ENCODE results near the gene CDKN2AIP.

The CDKN2AIP gene

DNA sequence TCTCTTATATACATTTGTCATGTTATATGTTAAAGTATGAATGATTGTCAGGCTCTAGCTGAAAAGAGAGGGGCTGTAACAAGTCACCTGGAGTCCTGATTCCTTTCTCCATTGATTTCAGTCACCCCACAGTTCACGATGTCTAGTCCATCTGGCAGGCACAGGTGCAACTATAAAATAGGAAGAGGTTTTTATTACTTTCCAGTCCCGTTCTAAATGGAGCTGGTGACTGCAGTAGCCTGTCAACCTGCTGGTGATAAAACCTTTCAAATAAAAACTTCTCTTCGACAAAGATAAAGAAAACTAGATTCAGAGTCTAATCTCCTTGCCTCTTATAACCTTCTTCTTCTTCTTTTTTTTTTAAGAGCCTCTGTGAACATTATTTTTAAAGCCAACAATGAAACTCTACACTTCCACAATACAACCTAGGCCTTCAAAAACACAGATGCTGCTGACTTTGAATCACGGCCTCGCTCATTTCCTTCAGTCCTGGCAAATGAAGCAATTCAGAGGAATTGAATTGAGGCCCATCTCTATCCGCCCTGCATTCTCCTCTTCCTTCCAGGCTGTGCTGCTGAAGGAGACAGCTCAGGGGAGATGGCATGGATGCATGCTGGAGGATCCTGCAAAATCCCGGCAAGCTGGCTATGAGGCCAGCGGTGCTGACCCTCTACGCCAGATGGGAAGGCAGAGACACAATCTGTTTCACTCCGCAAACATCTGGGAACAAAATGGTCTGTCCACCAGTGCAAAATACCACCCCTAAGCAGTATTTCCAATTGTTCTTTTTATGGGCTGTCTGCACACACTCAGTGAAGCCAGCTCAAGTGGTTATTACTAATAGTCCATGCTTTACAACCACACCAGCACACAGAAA, 27.3 kb upstream of the CDKN2AIP start:
- no peaks in the 10 kb centered on the region for H3K27me3 ChIP-seq (ENCODE audit: low read length)
- H3K4me2 ChIP-seq (ENCODE audit: low read depth, low read length, poor library complexity, severe bottlenecking): no peak overlapping the region
- H4K20me1 ChIP-seq (ENCODE audit: low read depth, low read length): no peaks in the 10 kb centered on the region
- H3K9me2 ChIP-seq (replicated peaks; ENCODE audit: insufficient read depth, low read length): no peaks in the 10 kb centered on the region
- no peak overlapping the region for H3K27ac ChIP-seq (ENCODE audit: low read depth, low read length)
- H2AFZ ChIP-seq (ENCODE audit: low read depth, low read length, severe bottlenecking): no peak overlapping the region
- no peak overlapping the region for H3K9ac ChIP-seq (ENCODE audit: low read length)
- H3K79me2 ChIP-seq (ENCODE audit: insufficient read depth, low read length): no peaks in the 10 kb centered on the region
- no peak overlapping the region for H3K4me3 ChIP-seq (ENCODE audit: insufficient read depth, low read length, poor library complexity, severe bottlenecking)
- TF ChIP-seq EZH2phosphoT487 (conservative IDR thresholded peaks at IDR 0.05; ENCODE audit: low read length): no peak
- TF ChIP-seq, protein P1, sequence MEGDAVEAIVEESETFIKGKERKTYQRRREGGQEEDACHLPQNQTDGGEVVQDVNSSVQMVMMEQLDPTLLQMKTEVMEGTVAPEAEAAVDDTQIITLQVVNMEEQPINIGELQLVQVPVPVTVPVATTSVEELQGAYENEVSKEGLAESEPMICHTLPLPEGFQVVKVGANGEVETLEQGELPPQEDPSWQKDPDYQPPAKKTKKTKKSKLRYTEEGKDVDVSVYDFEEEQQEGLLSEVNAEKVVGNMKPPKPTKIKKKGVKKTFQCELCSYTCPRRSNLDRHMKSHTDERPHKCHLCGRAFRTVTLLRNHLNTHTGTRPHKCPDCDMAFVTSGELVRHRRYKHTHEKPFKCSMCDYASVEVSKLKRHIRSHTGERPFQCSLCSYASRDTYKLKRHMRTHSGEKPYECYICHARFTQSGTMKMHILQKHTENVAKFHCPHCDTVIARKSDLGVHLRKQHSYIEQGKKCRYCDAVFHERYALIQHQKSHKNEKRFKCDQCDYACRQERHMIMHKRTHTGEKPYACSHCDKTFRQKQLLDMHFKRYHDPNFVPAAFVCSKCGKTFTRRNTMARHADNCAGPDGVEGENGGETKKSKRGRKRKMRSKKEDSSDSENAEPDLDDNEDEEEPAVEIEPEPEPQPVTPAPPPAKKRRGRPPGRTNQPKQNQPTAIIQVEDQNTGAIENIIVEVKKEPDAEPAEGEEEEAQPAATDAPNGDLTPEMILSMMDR (IDR thresholded peaks at IDR 0.05; ENCODE audit: insufficient read depth, low read length, poor library complexity, severe bottlenecking): no peak
- no peaks in the 10 kb centered on the region for H3F3A ChIP-seq (ENCODE audit: insufficient read depth)
- H3K9me3 ChIP-seq (ENCODE audit: insufficient read depth, low read length): no peaks in the 10 kb centered on the region
- H3K36me3 ChIP-seq (ENCODE audit: low read length): no peaks in the 10 kb centered on the region

DNA sequence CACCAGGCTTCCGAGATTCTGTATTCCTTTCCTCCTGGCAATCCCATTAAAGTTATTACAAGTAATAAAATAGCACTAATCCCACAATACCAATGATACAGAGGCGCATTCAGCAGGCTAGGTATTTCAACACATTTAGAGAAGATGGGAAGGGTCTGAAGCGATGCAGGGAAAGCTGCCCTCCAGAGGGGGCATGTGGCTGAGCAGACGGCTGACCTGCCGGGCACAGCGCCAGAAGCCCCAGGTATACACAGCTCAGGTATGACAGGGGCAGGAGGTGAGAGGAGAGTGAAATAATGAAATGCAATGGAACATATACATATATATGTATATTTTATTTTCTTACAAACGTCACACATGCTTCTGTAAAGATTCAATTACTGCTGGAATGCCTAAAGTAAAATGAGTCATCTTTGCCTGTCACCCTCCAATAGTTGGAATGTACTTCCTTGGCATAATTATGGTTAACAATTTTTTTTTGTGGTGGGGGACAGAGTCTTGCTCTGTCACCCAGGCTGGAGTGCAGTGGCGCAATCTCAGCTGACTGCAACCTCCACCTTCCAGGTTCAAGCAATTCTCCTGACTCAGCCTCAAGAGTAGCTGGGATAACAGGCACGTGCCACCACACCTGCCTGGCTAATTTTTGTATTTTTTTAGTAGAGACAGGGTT, 21.3 kb upstream of the CDKN2AIP start:
- Histone ChIP-seq H3F3A (ENCODE audit: insufficient read depth) (no peaks in the 10 kb centered on the region), H2AFZ (ENCODE audit: low read depth, low read length, severe bottlenecking) (no peak overlapping the region), H4K20me1 (ENCODE audit: low read depth, low read length) (no peaks in the 10 kb centered on the region), H3K27ac (ENCODE audit: low read depth, low read length) (no peak overlapping the region), H3K27me3 (ENCODE audit: low read length) (no peaks in the 10 kb centered on the region), H3K9me2 (replicated peaks; ENCODE audit: insufficient read depth, low read length) (no peaks in the 10 kb centered on the region), H3K36me3 (ENCODE audit: low read length) (no peaks in the 10 kb centered on the region), H3K4me2 (ENCODE audit: low read depth, low read length, poor library complexity, severe bottlenecking) (no peak overlapping the region), H3K9me3 (ENCODE audit: insufficient read depth, low read length) (no peaks in the 10 kb centered on the region), H3K9ac (ENCODE audit: low read length) (no peak overlapping the region), H3K4me3 (ENCODE audit: insufficient read depth, low read length, poor library complexity, severe bottlenecking) (no peak overlapping the region), H3K79me2 (ENCODE audit: insufficient read depth, low read length) (no peaks in the 10 kb centered on the region)
- TF ChIP-seq EZH2phosphoT487 (conservative IDR thresholded peaks at IDR 0.05; ENCODE audit: low read length): no peak
- TF ChIP-seq, protein P1 (IDR thresholded peaks at IDR 0.05; ENCODE audit: insufficient read depth, low read length, poor library complexity, severe bottlenecking): no peak

DNA sequence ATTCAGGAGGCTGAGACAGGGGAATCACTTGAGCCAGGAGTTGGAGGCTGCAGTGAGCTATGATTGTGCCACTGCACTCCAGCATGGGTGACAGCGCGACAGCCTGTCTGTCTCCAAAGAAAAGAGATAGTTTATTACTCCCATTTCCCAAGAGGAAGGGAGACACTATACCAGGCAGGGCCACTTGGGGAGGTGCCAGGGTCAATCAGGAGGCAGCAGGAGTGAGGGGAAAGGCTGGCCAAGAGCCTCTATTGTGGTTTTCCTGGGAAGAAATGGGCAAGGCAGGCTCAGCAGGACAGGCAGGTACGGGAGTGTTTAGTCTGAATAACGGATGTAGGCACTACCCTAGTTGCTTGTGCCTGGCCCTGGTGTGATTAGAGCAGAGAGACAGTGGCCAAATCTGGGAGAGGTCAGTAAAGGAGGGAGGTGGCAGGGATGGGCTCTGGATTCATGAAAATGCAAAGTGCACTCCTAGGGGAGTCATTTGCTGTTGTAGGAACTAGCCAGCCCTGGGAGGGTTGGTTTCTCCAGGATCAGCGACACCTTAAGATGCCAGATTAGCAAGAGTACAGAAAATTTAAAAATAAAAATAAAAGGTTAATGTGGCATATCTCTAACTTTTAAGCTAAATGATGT, 20.2 kb upstream of the CDKN2AIP start:
- no peaks in the 10 kb centered on the region for H3F3A ChIP-seq (ENCODE audit: insufficient read depth)
- TF ChIP-seq, protein P1 (IDR thresholded peaks at IDR 0.05; ENCODE audit: insufficient read depth, low read length, poor library complexity, severe bottlenecking): no peak
- no peak for TF ChIP-seq EZH2phosphoT487 (conservative IDR thresholded peaks at IDR 0.05; ENCODE audit: low read length)
- H3K9me3 ChIP-seq (ENCODE audit: insufficient read depth, low read length): no peaks in the 10 kb centered on the region
- H3K27me3 ChIP-seq (ENCODE audit: low read length): no peaks in the 10 kb centered on the region
- H3K36me3 ChIP-seq (ENCODE audit: low read length): no peaks in the 10 kb centered on the region
- no peak overlapping the region for H3K4me2 ChIP-seq (ENCODE audit: low read depth, low read length, poor library complexity, severe bottlenecking)
- H4K20me1 ChIP-seq (ENCODE audit: low read depth, low read length): no peaks in the 10 kb centered on the region
- no peak overlapping the region for H2AFZ ChIP-seq (ENCODE audit: low read depth, low read length, severe bottlenecking)
- no peaks in the 10 kb centered on the region for H3K9me2 ChIP-seq (replicated peaks; ENCODE audit: insufficient read depth, low read length)
- no peak overlapping the region for H3K4me3 ChIP-seq (ENCODE audit: insufficient read depth, low read length, poor library complexity, severe bottlenecking)
- no peak overlapping the region for H3K9ac ChIP-seq (ENCODE audit: low read length)
- H3K79me2 ChIP-seq (ENCODE audit: insufficient read depth, low read length): no peaks in the 10 kb centered on the region
- no peak overlapping the region for H3K27ac ChIP-seq (ENCODE audit: low read depth, low read length)

All from SU-DHL-6 (cell line).